Measurements from ENCODE around the gene OR6C1. TPM values are rescaled to one million over a fixed set of nuclear protein-coding genes. Genes with fewer than 3 reads are reported as not detected.
"Not testable (repeated sequence)": the region's sequence is repeated elsewhere in the genome, so short reads cannot be mapped to it uniquely, and the experiment has no call there.

OR6C1 gene
- total RNA-seq (not detected in 2 replicates), polyA plus RNA-seq (not detected in 2 replicates)

GRCh38 chr12:55314043-55314442 lies at the start of gene OR6C1:
Gene OR6C1 (plus strand): TSS chr12:55314343. CDS start chr12:55320600, 6,257 bp downstream.
- Histone ChIP-seq H3K4me1 (ENCODE audit: low read depth) (no peaks in the 10 kb centered on the region), H3K27ac (no peak within 1 kb of the TSS), H3K27me3 (peaks cover 10% of the 10 kb centered on the region), H3K9me3 (ENCODE audit: low read depth) (no peaks in the 10 kb centered on the region), H3K4me3 (no peak within 1 kb of the TSS), H3K36me3 (no peaks in the 10 kb centered on the region)
- no peak for TF ChIP-seq CTCF (IDR thresholded peaks at IDR 0.05; ENCODE audit: low read depth, low read length)
- DNase-seq (ENCODE audit: low read depth in 1 of 2, low spot score in 1 of 2), result no peak

- no peak for DNase-seq (ENCODE audit: low read depth in 1 of 2, low spot score in 1 of 2)
- no peak overlapping the region for H3K4me3 ChIP-seq
- TF ChIP-seq CTCF (IDR thresholded peaks at IDR 0.05; ENCODE audit: low read depth, low read length), result no peak
- no peaks in the 10 kb centered on the region for H3K4me1 ChIP-seq (ENCODE audit: low read depth)
- no peaks in the 10 kb centered on the region for H3K27me3 ChIP-seq
- H3K9me3 ChIP-seq (ENCODE audit: low read depth), result no peaks in the 10 kb centered on the region
- no peak overlapping the region for H3K27ac ChIP-seq
- H3K36me3 ChIP-seq, result no peaks in the 10 kb centered on the region
These were observed 33.2 kb upstream of the OR6C1 start for GRCh38 chr12:55280991-55281390.

- Histone ChIP-seq H3K27ac (no peak overlapping the region), H3K27me3 (no peaks in the 10 kb centered on the region), H3K9me3 (ENCODE audit: low read depth) (no peaks in the 10 kb centered on the region), H3K4me3 (no peak overlapping the region), H3K4me1 (ENCODE audit: low read depth) (no peaks in the 10 kb centered on the region), H3K36me3 (no peaks in the 10 kb centered on the region)
- no peak for TF ChIP-seq CTCF (IDR thresholded peaks at IDR 0.05; ENCODE audit: low read depth, low read length)
- DNase-seq (ENCODE audit: low read depth in 1 of 2, low spot score in 1 of 2), result no peak
These were observed 24.1 kb upstream of the OR6C1 start for GRCh38 chr12:55289999-55290398.

- H3K9me3 ChIP-seq (ENCODE audit: low read depth), result no peaks in the 10 kb centered on the region
- H3K27ac ChIP-seq, result no peak within 1 kb of the TSS
- no peaks in the 10 kb centered on the region for H3K27me3 ChIP-seq
- no peaks in the 10 kb centered on the region for H3K36me3 ChIP-seq
- DNase-seq (ENCODE audit: low read depth in 1 of 2, low spot score in 1 of 2), result no peak
- TF ChIP-seq CTCF (IDR thresholded peaks at IDR 0.05; ENCODE audit: low read depth, low read length), result no peak
- H3K4me1 ChIP-seq (ENCODE audit: low read depth), result no peaks in the 10 kb centered on the region
- H3K4me3 ChIP-seq, result no peak within 1 kb of the TSS
These were observed 17.7 kb upstream of the OR6C1 start, which contains the start of gene OR6C6 for GRCh38 chr12:55296469-55296868. Gene OR6C6 (minus strand): TSS chr12:55296569. CDS start chr12:55295232, 1,337 bp downstream.

GRCh38 chr12:55320201-55320600 lies 6.1 kb downstream of the OR6C1 start:
- H3K9me3 ChIP-seq (ENCODE audit: low read depth), result no peaks in the 10 kb centered on the region
- no peaks in the 10 kb centered on the region for H3K27me3 ChIP-seq
- no peak for TF ChIP-seq CTCF (IDR thresholded peaks at IDR 0.05; ENCODE audit: low read depth, low read length)
- no peak for DNase-seq (ENCODE audit: low read depth in 1 of 2, low spot score in 1 of 2)
- no peaks in the 10 kb centered on the region for H3K36me3 ChIP-seq
- no peak overlapping the region for H3K27ac ChIP-seq
- H3K4me1 ChIP-seq (ENCODE audit: low read depth), result no peaks in the 10 kb centered on the region
- H3K4me3 ChIP-seq, result no peak overlapping the region

- DNase-seq (ENCODE audit: low read depth in 1 of 2, low spot score in 1 of 2); H3K4me3 ChIP-seq; H3K4me1 ChIP-seq (ENCODE audit: low read depth); H3K9me3 ChIP-seq (ENCODE audit: low read depth); H3K27ac ChIP-seq; H3K36me3 ChIP-seq; H3K27me3 ChIP-seq: not testable (repeated sequence)
These were observed 11.7 kb downstream of the OR6C1 start for GRCh38 chr12:55325801-55326200.

All from cardiac muscle cell (in vitro differentiated cells and primary cell).